K562 (cell line): Measurements from ENCODE around the gene APOC1. TPM values are rescaled to one million over a fixed set of nuclear protein-coding genes. Genes with fewer than 3 reads are reported as not detected.

Experiments
- BDP1 ChIP-seq: IDR thresholded peaks from 3 replicates; pipeline ENCODE4 v1.6.1; 2011; ENCODE audit not compliant: insufficient read length, insufficient read depth
- CHD7 ChIP-seq: fragments of 200-600 bp; sonication (generic); IDR thresholded peaks from one replicate; pipeline ENCODE4 v1.6.1; 2012; ENCODE audit warnings: mild to moderate bottlenecking, low read depth, low read length, inconsistent platforms
- HNRNPUL1 ChIP-seq: fragments of 200-400 bp; formaldehyde crosslinking; IDR thresholded peaks from 2 replicates; pipeline ENCODE4 v1.6.1; 2017; ENCODE audit warnings: low read length
- YY1 ChIP-seq, 3 experiments: IDR thresholded peaks; 2 replicates each; pipeline ENCODE4 v1.6.1; 2011; ENCODE audit warnings: low read length in 2 of 3, mild to moderate bottlenecking in 2 of 3, moderate library complexity in 2 of 3, borderline replicate concordance in 1 of 3, control low read depth in 1 of 3, low read depth in 1 of 3; ENCODE audit not compliant: insufficient read depth in 3 of 3, insufficient replicate concordance in 2 of 3, control insufficient read depth in 1 of 3, insufficient read length in 1 of 3; ENCODE audit errors: extremely low read depth in 1 of 3
- ZNF57 ChIP-seq: fragments of 450-650 bp; formaldehyde crosslinking; IDR thresholded peaks from 2 replicates; pipeline ENCODE4 v1.4.0; 2020; ENCODE audit warnings: mild to moderate bottlenecking, moderate library complexity
- polyA plus RNA-seq, 8 experiments: library from polyadenylated mRNA; depleted of rRNA in 4 of 8; stranded (reverse) in 5 of 8; unstranded in 3 of 8; fragments of >200 nt; fragmentation: Nextera tagmentation in 2 of 8; fragmentation: Illumina TruSeq in 1 of 8; extraction: Ambion mirVana in 2 of 8; extraction: Trizol in 1 of 8; gene quantifications; 2 replicates each; pipeline versions ENCODE4 v1.2.1 to v1.2.3, GENCODE V29; 2011 to 2014; ENCODE audit warnings: inconsistent platforms in 1 of 8, missing spikeins in 1 of 8
- total RNA-seq, 7 experiments: library from RNA; depleted of rRNA in 6 of 7; stranded (reverse); fragments of >200 nt in 6 of 7; fragmentation: Illumina TruSeq in 2 of 7; extraction: Trizol in 2 of 7; gene quantifications; 2 replicates each; pipeline versions ENCODE4 v1.2.1 to v1.2.3, GENCODE V29; 2011 to 2021; ENCODE audit warnings: low replicate concordance in 1 of 7

The APOC1 gene
- total and polyA plus RNA-seq, 9 of the 15 experiments (the other 6 are each of a cell fraction or from before 2014, with no cell fraction given): 115 to 408 (median 220) TPM

GRCh38 chr19:44886141-44886540 lies 28.3 kb upstream of the APOC1 start (continued):
- TF ChIP-seq CHD7: no peak
- TF ChIP-seq HNRNPUL1: no peak
- TF ChIP-seq ZNF57 (CRISPR knock-in tag): no peak
- no peak for TF ChIP-seq YY1 (IDR thresholded peaks at IDR 0.05; ENCODE audit: borderline replicate concordance in 1 of 3, control insufficient read depth in 1 of 3, extremely low read depth in 1 of 3, insufficient read depth in 3 of 3, insufficient read length in 1 of 3, insufficient replicate concordance in 2 of 3, low read depth in 1 of 3, low read length in 2 of 3)
- TF ChIP-seq BDP1: no peak
